ENCODE data around the gene PRKN. TPM values are rescaled to one million over a fixed set of nuclear protein-coding genes. Genes with fewer than 3 reads are reported as not detected.

PRKN gene
- total RNA-seq, 1 experiment from 2014 or later: 1.2 TPM

DNA sequence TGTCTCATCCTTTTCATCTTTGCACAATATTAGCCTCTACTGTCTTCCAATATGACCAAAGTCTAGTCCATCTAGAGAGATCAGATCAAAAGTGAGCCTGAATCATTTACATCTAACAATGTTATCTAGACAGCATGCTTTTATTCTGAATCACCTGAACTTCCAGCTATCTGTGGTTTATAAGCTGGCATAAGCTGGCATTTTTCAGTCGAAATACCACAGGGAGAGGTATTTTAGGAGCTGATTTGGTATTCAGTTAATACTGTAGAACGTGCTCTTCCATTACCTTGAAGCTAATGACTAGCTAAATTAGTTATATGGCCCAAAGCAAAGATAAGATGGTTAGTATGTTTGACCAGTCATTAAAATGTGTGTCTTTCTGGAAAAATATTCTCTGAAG is 1265.4 kb downstream of the PRKN start:
- DNase-seq (ENCODE audit: low spot score): no peak
- Histone ChIP-seq H3K27ac (ENCODE audit: low read depth, low read length, poor library complexity, severe bottlenecking) (no peak overlapping the region), H3K4me3 (ENCODE audit: low read depth, low read length, poor library complexity, severe bottlenecking) (no peak overlapping the region), H3K9me3 (ENCODE audit: low read depth, low read length, poor library complexity, severe bottlenecking) (no peaks in the 10 kb centered on the region), H3K4me1 (ENCODE audit: insufficient read depth, low read length, poor library complexity, severe bottlenecking) (no peaks in the 10 kb centered on the region), H3K36me3 (ENCODE audit: insufficient read depth, low read length, poor library complexity, severe bottlenecking) (no peaks in the 10 kb centered on the region), H3K27me3 (replicated peaks; ENCODE audit: insufficient read depth, low read depth, low read length, poor library complexity) (no peaks in the 10 kb centered on the region)
- POLR2A ChIA-PET (ENCODE audit: low non-redundant PET): no interaction called here
- BruUV-seq (replicated peaks): no TSS peak
- intact Hi-C loops (cut with micrococcal nuclease; ENCODE audit: unreplicated experiment): no loop called here
- TF ChIP-seq CTCF (conservative IDR thresholded peaks at IDR 0.05; ENCODE audit: low read depth, low read length) (no peak), EZH2 (IDR thresholded peaks at IDR 0.05; ENCODE audit: borderline replicate concordance, low read depth, low read length, poor library complexity, severe bottlenecking) (no peak)
- CTCF ChIA-PET: no interaction called here

- Histone ChIP-seq H3K36me3 (ENCODE audit: insufficient read depth, low read length, poor library complexity, severe bottlenecking) (no peaks in the 10 kb centered on the region), H3K9me3 (ENCODE audit: low read depth, low read length, poor library complexity, severe bottlenecking) (no peaks in the 10 kb centered on the region), H3K4me3 (ENCODE audit: low read depth, low read length, poor library complexity, severe bottlenecking) (no peak overlapping the region), H3K4me1 (ENCODE audit: insufficient read depth, low read length, poor library complexity, severe bottlenecking) (no peaks in the 10 kb centered on the region), H3K27ac (ENCODE audit: low read depth, low read length, poor library complexity, severe bottlenecking) (no peak overlapping the region), H3K27me3 (replicated peaks; ENCODE audit: insufficient read depth, low read depth, low read length, poor library complexity) (no peaks in the 10 kb centered on the region)
- BruUV-seq (replicated peaks): no TSS peak
- ChIA-PET CTCF (no interaction called here), POLR2A (ENCODE audit: low non-redundant PET) (no interaction called here)
- TF ChIP-seq EZH2 (IDR thresholded peaks at IDR 0.05; ENCODE audit: borderline replicate concordance, low read depth, low read length, poor library complexity, severe bottlenecking): no peak
- TF ChIP-seq CTCF (conservative IDR thresholded peaks at IDR 0.05; ENCODE audit: low read depth, low read length): no peak
- intact Hi-C loops (cut with micrococcal nuclease; ENCODE audit: unreplicated experiment): no loop called here
- DNase-seq (ENCODE audit: low spot score): no peak
Observed at GRCh38 chr6:161459008-161459615, 1268.5 kb downstream of the PRKN start.

DNA sequence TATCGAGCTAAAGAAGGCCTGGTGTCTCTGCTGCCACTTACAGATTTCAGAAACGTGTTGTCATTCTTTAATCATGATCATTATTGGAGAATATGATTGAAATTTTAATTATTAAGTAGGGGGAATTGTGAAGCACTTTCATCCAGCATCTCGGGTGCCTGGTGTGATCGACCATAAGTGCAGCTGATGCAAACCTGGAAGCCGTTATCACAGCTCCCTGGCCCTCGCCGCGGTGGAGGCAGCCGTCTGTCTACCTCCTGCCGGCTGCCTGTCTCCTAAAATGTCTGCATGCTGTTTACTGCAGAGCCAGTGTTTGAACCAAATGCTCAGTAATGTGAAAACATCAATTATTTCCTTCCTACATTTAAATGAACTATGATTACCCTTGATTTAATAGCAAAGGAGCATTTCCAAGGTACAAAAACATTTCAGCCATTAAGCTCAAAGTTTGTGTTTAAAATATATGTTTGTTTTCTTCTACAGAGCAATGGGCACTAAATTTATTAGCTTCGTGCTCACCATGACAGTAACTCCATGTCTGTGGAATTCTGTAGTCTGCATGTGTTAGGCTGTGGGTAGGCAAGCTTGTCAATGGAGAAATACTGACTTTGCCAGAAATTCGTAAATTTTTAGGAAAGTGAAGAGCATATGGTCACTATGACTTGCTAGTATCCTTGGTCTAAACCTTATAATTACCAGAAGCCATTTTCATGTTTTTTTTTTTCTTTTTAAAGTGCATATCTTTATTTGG is 1269.2 kb downstream of the PRKN start:
- ChIA-PET CTCF (interaction anchor here (0.7 kb wide), 1 partner anchor 222 kb away, joined by 3 read pairs; no protein-coding TSS in a partner anchor), POLR2A (ENCODE audit: low non-redundant PET) (no interaction called here)
- no TSS peak for BruUV-seq (replicated peaks)
- Histone ChIP-seq H3K4me1 (ENCODE audit: insufficient read depth, low read length, poor library complexity, severe bottlenecking) (no peaks in the 10 kb centered on the region), H3K27ac (ENCODE audit: low read depth, low read length, poor library complexity, severe bottlenecking) (no peak overlapping the region), H3K9me3 (ENCODE audit: low read depth, low read length, poor library complexity, severe bottlenecking) (no peaks in the 10 kb centered on the region), H3K4me3 (ENCODE audit: low read depth, low read length, poor library complexity, severe bottlenecking) (no peak overlapping the region), H3K27me3 (replicated peaks; ENCODE audit: insufficient read depth, low read depth, low read length, poor library complexity) (no peaks in the 10 kb centered on the region), H3K36me3 (ENCODE audit: insufficient read depth, low read length, poor library complexity, severe bottlenecking) (no peaks in the 10 kb centered on the region)
- intact Hi-C loops (cut with micrococcal nuclease; ENCODE audit: unreplicated experiment): no loop called here
- no peak for DNase-seq (ENCODE audit: low spot score)
- TF ChIP-seq EZH2 (IDR thresholded peaks at IDR 0.05; ENCODE audit: borderline replicate concordance, low read depth, low read length, poor library complexity, severe bottlenecking): no peak
- TF ChIP-seq CTCF (conservative IDR thresholded peaks at IDR 0.05; ENCODE audit: low read depth, low read length): no peak

Measured in A673 (cell line).